ENCODE results near the gene CWF19L1. TPM values are rescaled to one million over a fixed set of nuclear protein-coding genes. Genes with fewer than 3 reads are reported as not detected.
A peak's percentile ranks its signal among the peaks of the same experiment; 100 is the strongest.

CWF19L1 gene
- total RNA-seq, 1 experiment from 2014 or later, result 17.9 TPM

GRCh38 chr10:100192350-100192749 lies 75.1 kb downstream of the CWF19L1 start:
- H3K79me2 ChIP-seq (ENCODE audit: low read depth), result peaks cover 9% of the 10 kb centered on the region
- intact Hi-C loops (cut with micrococcal nuclease; ENCODE audit: unreplicated experiment), result no loop called here
- DNase-seq, result no peak
- no peak overlapping the region for H3K27ac ChIP-seq
- no peak overlapping the region for H3K4me3 ChIP-seq
- no peak overlapping the region for H3K4me2 ChIP-seq
- POLR2A ChIA-PET (ENCODE audit: unreplicated experiment), result no interaction called here
- no peaks in the 10 kb centered on the region for H3K27me3 ChIP-seq (ENCODE audit: insufficient read depth, low read depth)
- H3K9me3 ChIP-seq (ENCODE audit: insufficient read depth, low read depth), result no peaks in the 10 kb centered on the region
- H3K36me3 ChIP-seq (ENCODE audit: low read depth), result peaks cover 3% of the 10 kb centered on the region; the same call in 1 of the 2 replicates
- peaks cover 3% of the 10 kb centered on the region; the same call in 1 of the 2 replicates for H3K4me1 ChIP-seq (replicated peaks; ENCODE audit: insufficient read depth)
- TF ChIP-seq, protein P1, sequence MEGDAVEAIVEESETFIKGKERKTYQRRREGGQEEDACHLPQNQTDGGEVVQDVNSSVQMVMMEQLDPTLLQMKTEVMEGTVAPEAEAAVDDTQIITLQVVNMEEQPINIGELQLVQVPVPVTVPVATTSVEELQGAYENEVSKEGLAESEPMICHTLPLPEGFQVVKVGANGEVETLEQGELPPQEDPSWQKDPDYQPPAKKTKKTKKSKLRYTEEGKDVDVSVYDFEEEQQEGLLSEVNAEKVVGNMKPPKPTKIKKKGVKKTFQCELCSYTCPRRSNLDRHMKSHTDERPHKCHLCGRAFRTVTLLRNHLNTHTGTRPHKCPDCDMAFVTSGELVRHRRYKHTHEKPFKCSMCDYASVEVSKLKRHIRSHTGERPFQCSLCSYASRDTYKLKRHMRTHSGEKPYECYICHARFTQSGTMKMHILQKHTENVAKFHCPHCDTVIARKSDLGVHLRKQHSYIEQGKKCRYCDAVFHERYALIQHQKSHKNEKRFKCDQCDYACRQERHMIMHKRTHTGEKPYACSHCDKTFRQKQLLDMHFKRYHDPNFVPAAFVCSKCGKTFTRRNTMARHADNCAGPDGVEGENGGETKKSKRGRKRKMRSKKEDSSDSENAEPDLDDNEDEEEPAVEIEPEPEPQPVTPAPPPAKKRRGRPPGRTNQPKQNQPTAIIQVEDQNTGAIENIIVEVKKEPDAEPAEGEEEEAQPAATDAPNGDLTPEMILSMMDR (conservative IDR thresholded peaks at IDR 0.05), result no peak
- no peak for TF ChIP-seq EZH2 (IDR thresholded peaks at IDR 0.05; ENCODE audit: low read depth)
- H4K20me1 ChIP-seq (ENCODE audit: insufficient read depth), result no peaks in the 10 kb centered on the region
- H3F3A ChIP-seq (ENCODE audit: insufficient read depth, low read depth), result no peaks in the 10 kb centered on the region
- BruUV-seq (replicated peaks), result no TSS peak
- H3K9me2 ChIP-seq (ENCODE audit: insufficient read depth), result no peaks in the 10 kb centered on the region
- CTCF ChIA-PET, result no interaction called here
- H2AFZ ChIP-seq, result no peak overlapping the region

DNA sequence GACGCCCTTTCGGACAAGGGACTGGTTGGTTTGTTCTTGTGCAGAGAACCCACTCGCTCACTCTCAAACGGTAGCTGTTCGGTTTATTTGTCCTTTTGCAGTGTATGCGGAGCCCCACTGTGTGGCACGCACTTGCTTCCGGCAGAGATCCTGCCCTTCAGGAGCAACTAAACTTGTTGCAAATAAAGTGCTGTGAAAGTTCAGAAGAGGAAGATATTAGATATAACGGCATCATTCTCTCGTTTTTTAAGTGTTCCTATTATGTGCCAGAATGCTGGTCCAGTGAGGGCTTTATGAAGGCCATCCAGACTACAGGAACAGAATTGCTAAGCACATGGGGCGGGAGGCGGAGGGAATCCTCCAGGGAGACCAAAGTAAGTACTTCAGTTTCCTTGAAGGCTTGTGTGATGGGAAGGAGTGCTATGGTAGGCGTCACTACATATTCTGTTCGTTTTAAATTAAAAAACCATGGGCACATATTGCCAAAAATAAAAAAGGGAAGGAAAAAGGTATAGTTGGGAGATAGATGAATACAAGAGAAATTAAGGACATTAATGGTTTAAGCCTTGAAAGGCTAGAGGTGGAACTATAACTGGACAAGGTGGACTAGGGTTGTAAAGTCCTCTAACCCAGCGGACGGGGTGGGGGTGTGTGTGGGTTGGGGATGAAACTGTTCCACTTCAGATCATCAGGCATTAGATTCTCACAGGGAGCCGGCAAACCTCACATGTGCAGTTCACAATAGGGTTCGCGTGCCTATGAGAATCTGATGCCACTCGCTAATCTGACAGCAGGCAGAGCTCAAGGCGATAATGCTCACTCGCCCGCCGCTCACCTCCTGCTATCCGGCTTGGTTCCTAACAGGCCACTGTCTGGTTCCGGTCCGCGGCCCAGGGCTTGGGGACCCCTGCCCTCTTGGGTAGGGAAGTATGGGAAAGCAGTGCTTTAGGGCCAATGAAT lies 80.9 kb downstream of the CWF19L1 start:
- intact Hi-C loops (cut with micrococcal nuclease; ENCODE audit: unreplicated experiment), result no loop called here
- Histone ChIP-seq H2AFZ (peak overlapping the region; percentile 90), H4K20me1 (ENCODE audit: insufficient read depth) (no peaks in the 10 kb centered on the region), H3K4me3 (peak overlapping the region; percentile 87), H3K4me2 (peak overlapping the region; percentile 93), H3K4me1 (replicated peaks; ENCODE audit: insufficient read depth) (peaks cover 34% of the 10 kb centered on the region), H3F3A (ENCODE audit: insufficient read depth, low read depth) (peaks cover 11% of the 10 kb centered on the region), H3K27me3 (ENCODE audit: insufficient read depth, low read depth) (no peaks in the 10 kb centered on the region), H3K9me3 (ENCODE audit: insufficient read depth, low read depth) (no peaks in the 10 kb centered on the region), H3K36me3 (ENCODE audit: low read depth) (0 out of 2 replicates have a peak, but pooled peaks cover 3% of the 10 kb centered on the region), H3K9me2 (ENCODE audit: insufficient read depth) (no peaks in the 10 kb centered on the region), H3K79me2 (ENCODE audit: low read depth) (peaks cover 44% of the 10 kb centered on the region), H3K27ac (peak overlapping the region; percentile 35)
- TSS peak; percentile 80 for BruUV-seq (replicated peaks)
- CTCF ChIA-PET, result no interaction called here
- no peak for DNase-seq
- TF ChIP-seq EZH2 (IDR thresholded peaks at IDR 0.05; ENCODE audit: low read depth), result no peak
- TF ChIP-seq, protein P1 (conservative IDR thresholded peaks at IDR 0.05), result no peak
- POLR2A ChIA-PET (ENCODE audit: unreplicated experiment), result interaction anchor here (0.6 kb wide), 1 partner anchor 674 kb away, joined by 5 read pairs; no protein-coding TSS in a partner anchor

GRCh38 chr10:100185364-100186252 lies 81.8 kb downstream of the CWF19L1 start, which contains the start of gene ERLIN1:
TSS of gene ERLIN1 (minus strand) at chr10:100186029. CDS start at chr10:100185626, 403 bp downstream.
- POLR2A ChIA-PET (ENCODE audit: unreplicated experiment), result interaction anchor here (0.6 kb wide), 1 partner anchor 673 kb away, joined by 5 read pairs; no protein-coding TSS in a partner anchor
- H3K9me2 ChIP-seq (ENCODE audit: insufficient read depth), result no peaks in the 10 kb centered on the region
- no peaks in the 10 kb centered on the region for H4K20me1 ChIP-seq (ENCODE audit: insufficient read depth)
- TF ChIP-seq EZH2 (IDR thresholded peaks at IDR 0.05; ENCODE audit: low read depth), result no peak
- TF ChIP-seq, protein P1 (conservative IDR thresholded peaks at IDR 0.05), result no peak
- H3K27me3 ChIP-seq (ENCODE audit: insufficient read depth, low read depth), result no peaks in the 10 kb centered on the region
- peak within 1 kb of the TSS; percentile 93 for H3K4me2 ChIP-seq
- peak; percentile 66 to 87 for DNase-seq
- H3K27ac ChIP-seq, result peak within 1 kb of the TSS; percentile 35
- intact Hi-C loops (cut with micrococcal nuclease; ENCODE audit: unreplicated experiment), result no loop called here
- H3K79me2 ChIP-seq (ENCODE audit: low read depth), result peaks cover 44% of the 10 kb centered on the region
- no TSS peak for BruUV-seq (replicated peaks)
- peaks cover 34% of the 10 kb centered on the region for H3K4me1 ChIP-seq (replicated peaks; ENCODE audit: insufficient read depth)
- H3K9me3 ChIP-seq (ENCODE audit: insufficient read depth, low read depth), result no peaks in the 10 kb centered on the region
- CTCF ChIA-PET, result interaction anchor here (0.6 kb wide), 1 partner anchor 34 kb away, joined by 3 read pairs; no protein-coding TSS in a partner anchor
- 0 out of 2 replicates have a peak, but pooled peaks cover 3% of the 10 kb centered on the region for H3K36me3 ChIP-seq (ENCODE audit: low read depth)
- H2AFZ ChIP-seq, result peak within 1 kb of the TSS; percentile 90
- H3K4me3 ChIP-seq, result peak within 1 kb of the TSS; percentile 87
- peaks cover 11% of the 10 kb centered on the region for H3F3A ChIP-seq (ENCODE audit: insufficient read depth, low read depth)
